DMS53 treated with DMSO at 0.1 percent for 48 hours (cell line): ENCODE results near the gene OR8S1.
"Not testable (repeated sequence)": the region's sequence is repeated elsewhere in the genome, so short reads cannot be mapped to it uniquely, and the experiment has no call there.

Experiments
- DNase-seq: peaks from one replicate; lab custom pipeline; 2025; ENCODE audit not compliant: unreplicated experiment; lab: John Stamatoyannopoulos, UW

OR8S1 gene

GRCh38 chr12:48525332-48525731 is at the start of gene OR8S1:
TSS of gene OR8S1 (plus strand) at chr12:48525632. CDS start at chr12:48525632, 0 bp downstream.
- DNase-seq = no peak

GRCh38 chr12:48482198-48482597 is 43.2 kb upstream of the OR8S1 start, which contains the start of gene C12orf54:
TSS of gene C12orf54 (plus strand) at chr12:48482498. CDS start at chr12:48483297, 799 bp downstream.
- no peak for DNase-seq

GRCh38 chr12:48482930-48483329 is 42.5 kb upstream of the OR8S1 start:
- DNase-seq = no peak

- peak; percentile 98 for DNase-seq
Measured at GRCh38 chr12:48486261-48486660, 39.2 kb upstream of the OR8S1 start.

- peak; percentile 42 for DNase-seq
Measured at GRCh38 chr12:48486679-48487078, 38.8 kb upstream of the OR8S1 start.

- no peak for DNase-seq
Measured at GRCh38 chr12:48489012-48489411, 36.4 kb upstream of the OR8S1 start.

- not testable (repeated sequence) for DNase-seq
Measured at GRCh38 chr12:48489456-48489855, 36.0 kb upstream of the OR8S1 start.

- not testable (repeated sequence) for DNase-seq
Measured at GRCh38 chr12:48500281-48500680, 25.2 kb upstream of the OR8S1 start.

- DNase-seq = not testable (repeated sequence)
Measured at GRCh38 chr12:48506836-48507235, 18.6 kb upstream of the OR8S1 start.

- DNase-seq = no peak
Measured at GRCh38 chr12:48508987-48509386, 16.4 kb upstream of the OR8S1 start.

- no peak for DNase-seq
Measured at GRCh38 chr12:48510111-48510510, 15.3 kb upstream of the OR8S1 start.

GRCh38 chr12:48512855-48513254 is 12.6 kb upstream of the OR8S1 start:
- DNase-seq = no peak

- DNase-seq = no peak
Measured at GRCh38 chr12:48514728-48515127, 10.7 kb upstream of the OR8S1 start.

- DNase-seq = not testable (repeated sequence)
Measured at GRCh38 chr12:48520381-48520780, 5.1 kb upstream of the OR8S1 start.

- DNase-seq = no peak
Measured at GRCh38 chr12:48527891-48528670, 2.6 kb downstream of the OR8S1 start.

- DNase-seq = no peak
Measured at GRCh38 chr12:48532601-48533000, 7.2 kb downstream of the OR8S1 start.

GRCh38 chr12:48536602-48537001 is 11.2 kb downstream of the OR8S1 start:
- no peak for DNase-seq

GRCh38 chr12:48542300-48542928 is 17.0 kb downstream of the OR8S1 start:
- peak; percentile 80 for DNase-seq

GRCh38 chr12:48545833-48546469 is 20.5 kb downstream of the OR8S1 start:
- DNase-seq = no peak

GRCh38 chr12:48547012-48547411 is 21.6 kb downstream of the OR8S1 start:
- not testable (repeated sequence) for DNase-seq

GRCh38 chr12:48551636-48552035 is 26.2 kb downstream of the OR8S1 start:
- not testable (repeated sequence) for DNase-seq
